ENCODE data around the gene PROX1.

- TF ChIP-seq CTCF (IDR thresholded peaks at IDR 0.05) (no peak), POLR2A (IDR thresholded peaks at IDR 0.05) (no peak)
Observed at GRCh38 chr1:213960963-213961362, 26.8 kb upstream of the PROX1 start.

All from esophagus squamous epithelium (tissue), 4 donors.